HG03139 (cell line): ENCODE measurements around the gene RGS8.
A peak's percentile ranks its signal among the peaks of the same experiment; 100 is the strongest.
"Not testable (repeated sequence)": the region's sequence is repeated elsewhere in the genome, so short reads cannot be mapped to it uniquely, and the experiment has no call there.

ENCODE experiments used
- ATAC-seq: cut with Tn5 transposase; IDR thresholded peaks from one replicate; pipeline ENCODE4 v1.9.1; 2021; ENCODE audit not compliant: unreplicated experiment

Gene RGS8

GRCh38 chr1:182702826-182703524 lies 18.6 kb upstream of the RGS8 start:
- no peak for ATAC-seq

- no peak for ATAC-seq
Measured at GRCh38 chr1:182700351-182700709, 15.9 kb upstream of the RGS8 start.

- ATAC-seq: no peak
Measured at GRCh38 chr1:182699393-182700350, 15.3 kb upstream of the RGS8 start.

GRCh38 chr1:182698971-182699370 lies 14.6 kb upstream of the RGS8 start:
- no peak for ATAC-seq

- not testable (repeated sequence) for ATAC-seq
Measured at GRCh38 chr1:182693139-182693538, 8.8 kb upstream of the RGS8 start.

GRCh38 chr1:182690886-182691443 lies 6.6 kb upstream of the RGS8 start:
- no peak for ATAC-seq

GRCh38 chr1:182688436-182689205 lies 4.2 kb upstream of the RGS8 start:
- no peak for ATAC-seq

- ATAC-seq: no peak
Measured at GRCh38 chr1:182687361-182687760, 3.0 kb upstream of the RGS8 start.

GRCh38 chr1:182686446-182686845 lies 2.1 kb upstream of the RGS8 start:
- ATAC-seq: no peak

GRCh38 chr1:182685215-182685614 lies 828 bp upstream of the RGS8 start:
- no peak for ATAC-seq

GRCh38 chr1:182682898-182683501 lies 1.4 kb downstream of the RGS8 start:
- ATAC-seq: no peak

GRCh38 chr1:182682406-182682805 lies 2.0 kb downstream of the RGS8 start:
- no peak for ATAC-seq

- ATAC-seq: no peak
Measured at GRCh38 chr1:182681568-182681912, 2.8 kb downstream of the RGS8 start.

- no peak for ATAC-seq
Measured at GRCh38 chr1:182680901-182681567, 3.4 kb downstream of the RGS8 start.

- no peak for ATAC-seq
Measured at GRCh38 chr1:182680408-182680807, 4.0 kb downstream of the RGS8 start.

- no peak for ATAC-seq
Measured at GRCh38 chr1:182679684-182680083, 4.7 kb downstream of the RGS8 start.

GRCh38 chr1:182677397-182678098 lies 6.8 kb downstream of the RGS8 start:
- ATAC-seq: peak; percentile 82

- ATAC-seq: no peak
Measured at GRCh38 chr1:182676274-182676673, 8.1 kb downstream of the RGS8 start.

- no peak for ATAC-seq
Measured at GRCh38 chr1:182674346-182675246, 9.8 kb downstream of the RGS8 start.
